ENCODE data around the gene KLF13. TPM values are rescaled to one million over a fixed set of nuclear protein-coding genes. Genes with fewer than 3 reads are reported as not detected.

Gene KLF13
- polyA plus RNA-seq, 2 of the 4 experiments (the other 2 are of a cell fraction): 53.5 TPM

DNA sequence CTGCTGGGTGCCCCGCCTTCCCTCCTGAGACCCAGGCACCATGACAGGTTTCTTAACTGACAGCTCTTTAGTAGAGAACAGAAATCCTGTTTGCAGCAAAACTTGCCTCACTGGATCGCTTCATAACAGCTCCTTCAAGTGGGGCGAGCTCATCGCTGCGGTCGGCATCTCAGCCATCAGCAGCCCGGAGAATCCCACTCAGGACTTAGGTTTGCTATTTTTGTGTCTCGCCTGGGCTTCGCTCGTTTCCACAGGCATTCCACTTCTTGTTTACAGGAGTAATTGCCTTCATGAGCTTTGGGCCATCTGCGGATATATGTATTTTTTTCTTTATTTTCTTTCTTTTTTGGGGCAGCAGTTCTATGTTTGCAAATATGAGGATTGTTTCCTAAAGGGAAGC lies 15.7 kb downstream of the KLF13 start:
- POLR2A ChIA-PET: no interaction called here
- CTCF ChIA-PET: no interaction called here
- DNase-seq (ENCODE audit: low read depth in 1 of 2, low spot score in 1 of 2): no peak

More for the DNA sequence above, 15.7 kb downstream of the KLF13 start:
- 94% methylated on average over 11 of the region's 11 CpGs for WGBS (ENCODE audit: missing lambda C conversion rate)
- Histone ChIP-seq H3K4me1 (peaks cover 32% of the 10 kb centered on the region), H3K4me3 (no peak overlapping the region), H3K27ac (no peak overlapping the region), H3K9me3 (no peaks in the 10 kb centered on the region), H3K4me2 (no peak overlapping the region)
- TF ChIP-seq, protein P1, sequence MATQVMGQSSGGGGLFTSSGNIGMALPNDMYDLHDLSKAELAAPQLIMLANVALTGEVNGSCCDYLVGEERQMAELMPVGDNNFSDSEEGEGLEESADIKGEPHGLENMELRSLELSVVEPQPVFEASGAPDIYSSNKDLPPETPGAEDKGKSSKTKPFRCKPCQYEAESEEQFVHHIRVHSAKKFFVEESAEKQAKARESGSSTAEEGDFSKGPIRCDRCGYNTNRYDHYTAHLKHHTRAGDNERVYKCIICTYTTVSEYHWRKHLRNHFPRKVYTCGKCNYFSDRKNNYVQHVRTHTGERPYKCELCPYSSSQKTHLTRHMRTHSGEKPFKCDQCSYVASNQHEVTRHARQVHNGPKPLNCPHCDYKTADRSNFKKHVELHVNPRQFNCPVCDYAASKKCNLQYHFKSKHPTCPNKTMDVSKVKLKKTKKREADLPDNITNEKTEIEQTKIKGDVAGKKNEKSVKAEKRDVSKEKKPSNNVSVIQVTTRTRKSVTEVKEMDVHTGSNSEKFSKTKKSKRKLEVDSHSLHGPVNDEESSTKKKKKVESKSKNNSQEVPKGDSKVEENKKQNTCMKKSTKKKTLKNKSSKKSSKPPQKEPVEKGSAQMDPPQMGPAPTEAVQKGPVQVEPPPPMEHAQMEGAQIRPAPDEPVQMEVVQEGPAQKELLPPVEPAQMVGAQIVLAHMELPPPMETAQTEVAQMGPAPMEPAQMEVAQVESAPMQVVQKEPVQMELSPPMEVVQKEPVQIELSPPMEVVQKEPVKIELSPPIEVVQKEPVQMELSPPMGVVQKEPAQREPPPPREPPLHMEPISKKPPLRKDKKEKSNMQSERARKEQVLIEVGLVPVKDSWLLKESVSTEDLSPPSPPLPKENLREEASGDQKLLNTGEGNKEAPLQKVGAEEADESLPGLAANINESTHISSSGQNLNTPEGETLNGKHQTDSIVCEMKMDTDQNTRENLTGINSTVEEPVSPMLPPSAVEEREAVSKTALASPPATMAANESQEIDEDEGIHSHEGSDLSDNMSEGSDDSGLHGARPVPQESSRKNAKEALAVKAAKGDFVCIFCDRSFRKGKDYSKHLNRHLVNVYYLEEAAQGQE (IDR thresholded peaks at IDR 0.05): no peak
- TF ChIP-seq MYC (IDR thresholded peaks at IDR 0.05; ENCODE audit: borderline replicate concordance, low read length): no peak
- TF ChIP-seq HMGXB4 (CRISPR knock-in tag; IDR thresholded peaks at IDR 0.05; ENCODE audit: borderline replicate concordance): no peak
- TF ChIP-seq HDAC2 (IDR thresholded peaks at IDR 0.05): no peak
- TF ChIP-seq FOXS1 (CRISPR knock-in tag; IDR thresholded peaks at IDR 0.05): no peak
- TF ChIP-seq NR3C1 (IDR thresholded peaks at IDR 0.05): no peak
- no peak for TF ChIP-seq USF2 (IDR thresholded peaks at IDR 0.05)
- TF ChIP-seq BHLHE40 (IDR thresholded peaks at IDR 0.05; ENCODE audit: low read depth, low read length): no peak
- TF ChIP-seq GATA3 (IDR thresholded peaks at IDR 0.05; ENCODE audit: borderline replicate concordance): no peak
- no peak for TF ChIP-seq RNF2 (IDR thresholded peaks at IDR 0.05; ENCODE audit: borderline replicate concordance, low read depth)
- TF ChIP-seq PBX3 (IDR thresholded peaks at IDR 0.05): no peak
- TF ChIP-seq MAX (IDR thresholded peaks at IDR 0.05): no peak
- TF ChIP-seq JUNB (IDR thresholded peaks at IDR 0.05): no peak
- no peak for TF ChIP-seq EHF (CRISPR knock-in tag; IDR thresholded peaks at IDR 0.05)
- no peak for TF ChIP-seq ATOH8 (CRISPR knock-in tag; IDR thresholded peaks at IDR 0.05; ENCODE audit: low read depth)
- ATAC-seq (no peak), FAIRE-seq (no peak)

All from A549 (cell line).